SK-N-MC (cell line): ENCODE data around the gene NAA10.

ENCODE experiments used
- EZH2 ChIP-seq: fragments of 200-600 bp; sonication (generic); IDR thresholded peaks from one replicate; pipeline ENCODE4 v1.6.1; 2017; ENCODE audit warnings: antibody characterized with exemption
- POLR2AphosphoS5 ChIP-seq: IDR thresholded peaks from 2 replicates; pipeline ENCODE4 v1.6.1; 2012; ENCODE audit warnings: mild to moderate bottlenecking, low read depth, low read length, borderline replicate concordance

GRCh38 chrX:153927672-153927921 lies 7.2 kb downstream of the NAA10 start:
- TF ChIP-seq POLR2AphosphoS5 (no peak), EZH2 (no peak)
